Measurements from ENCODE around the gene IL34. TPM values are rescaled to one million over a fixed set of nuclear protein-coding genes. Genes with fewer than 3 reads are reported as not detected.
"Not testable (repeated sequence)": the region's sequence is repeated elsewhere in the genome, so short reads cannot be mapped to it uniquely, and the experiment has no call there.

The IL34 gene
- total RNA-seq, 4 donors from 2014 or later, result 3.3 to 9.4 (median 9.0) TPM; not detected in 1

DNA sequence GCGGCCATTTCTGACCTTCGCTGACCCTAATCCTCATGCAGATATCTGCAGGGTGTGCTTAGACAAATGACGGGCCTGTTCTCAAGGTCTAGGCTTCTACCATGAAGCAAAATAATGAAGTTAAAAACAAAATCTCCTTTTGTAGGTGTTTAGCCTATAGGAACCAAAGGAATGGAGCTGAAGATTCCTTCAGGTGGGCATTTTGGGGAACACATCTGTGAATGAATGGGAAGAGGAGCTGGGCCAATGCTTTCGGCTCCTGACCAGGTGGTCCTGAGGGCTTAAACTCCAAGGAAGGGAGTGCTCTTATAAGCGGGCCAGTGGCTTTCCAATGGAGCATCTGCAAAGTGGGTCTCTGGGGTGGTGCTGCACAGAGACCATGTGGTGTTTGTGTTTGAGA is 14.1 kb upstream of the IL34 start:
- H3K9me3 ChIP-seq, result no peaks in the 10 kb centered on the region
- intact Hi-C loops (cut with DNase I; ENCODE audit: low total_unique reads), result no loop called here
- no peaks in the 10 kb centered on the region for H3K27me3 ChIP-seq
- no peak overlapping the region for H3K27ac ChIP-seq
- H3K36me3 ChIP-seq, result no peaks in the 10 kb centered on the region
- DNase-seq, result no peak
- no peaks in the 10 kb centered on the region for H3K4me1 ChIP-seq
- no peak for TF ChIP-seq POLR2A (IDR thresholded peaks at IDR 0.05)
- TF ChIP-seq, protein P1, sequence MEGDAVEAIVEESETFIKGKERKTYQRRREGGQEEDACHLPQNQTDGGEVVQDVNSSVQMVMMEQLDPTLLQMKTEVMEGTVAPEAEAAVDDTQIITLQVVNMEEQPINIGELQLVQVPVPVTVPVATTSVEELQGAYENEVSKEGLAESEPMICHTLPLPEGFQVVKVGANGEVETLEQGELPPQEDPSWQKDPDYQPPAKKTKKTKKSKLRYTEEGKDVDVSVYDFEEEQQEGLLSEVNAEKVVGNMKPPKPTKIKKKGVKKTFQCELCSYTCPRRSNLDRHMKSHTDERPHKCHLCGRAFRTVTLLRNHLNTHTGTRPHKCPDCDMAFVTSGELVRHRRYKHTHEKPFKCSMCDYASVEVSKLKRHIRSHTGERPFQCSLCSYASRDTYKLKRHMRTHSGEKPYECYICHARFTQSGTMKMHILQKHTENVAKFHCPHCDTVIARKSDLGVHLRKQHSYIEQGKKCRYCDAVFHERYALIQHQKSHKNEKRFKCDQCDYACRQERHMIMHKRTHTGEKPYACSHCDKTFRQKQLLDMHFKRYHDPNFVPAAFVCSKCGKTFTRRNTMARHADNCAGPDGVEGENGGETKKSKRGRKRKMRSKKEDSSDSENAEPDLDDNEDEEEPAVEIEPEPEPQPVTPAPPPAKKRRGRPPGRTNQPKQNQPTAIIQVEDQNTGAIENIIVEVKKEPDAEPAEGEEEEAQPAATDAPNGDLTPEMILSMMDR (IDR thresholded peaks at IDR 0.05), result no peak
- no peak overlapping the region for H3K4me3 ChIP-seq

DNA sequence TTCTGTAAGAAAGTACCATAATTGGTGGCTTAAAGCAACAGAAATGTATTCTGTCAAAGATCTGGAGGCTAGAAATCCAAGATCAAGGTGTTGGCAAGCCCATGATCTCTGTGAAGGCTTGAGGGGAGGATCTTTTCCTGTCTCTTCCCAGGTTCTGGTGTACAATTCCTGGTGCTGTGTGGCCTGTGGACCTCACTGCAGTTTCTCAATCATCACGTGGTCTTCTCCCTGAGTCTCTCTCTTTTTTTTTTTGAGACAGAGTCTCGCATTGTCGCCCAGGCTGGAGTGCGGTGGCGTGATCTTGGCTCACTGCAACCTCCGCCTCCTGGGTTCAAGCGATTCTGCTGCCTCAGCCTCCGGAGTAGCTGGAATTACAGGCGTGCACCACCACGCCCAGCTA is 12.7 kb upstream of the IL34 start:
- H3K4me1 ChIP-seq; H3K4me3 ChIP-seq; H3K36me3 ChIP-seq; DNase-seq; intact Hi-C loops (cut with DNase I; ENCODE audit: low total_unique reads); H3K9me3 ChIP-seq; H3K27me3 ChIP-seq; H3K27ac ChIP-seq: not testable (repeated sequence)

DNA sequence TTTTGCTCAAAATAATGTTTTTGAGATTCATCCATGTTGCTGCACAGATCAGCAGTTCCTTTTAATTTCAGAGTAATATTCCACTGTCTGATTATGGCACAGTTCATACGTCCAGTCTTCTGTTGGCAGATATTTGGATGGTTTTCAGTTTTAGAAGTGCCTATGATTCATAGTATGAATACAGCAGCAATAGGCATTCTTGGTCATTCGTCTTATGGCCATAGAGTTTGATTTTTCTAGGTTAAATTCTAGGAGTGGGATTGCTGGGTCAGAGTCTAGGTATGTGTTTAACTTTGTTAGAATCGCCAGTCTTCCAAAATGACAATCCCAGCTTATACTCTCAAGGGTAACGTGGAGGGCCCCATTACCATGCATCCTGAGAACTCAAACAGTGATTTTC is 11.5 kb upstream of the IL34 start:
- intact Hi-C loops (cut with DNase I; ENCODE audit: low total_unique reads), result no loop called here
- TF ChIP-seq, protein P1 (IDR thresholded peaks at IDR 0.05), result no peak
- TF ChIP-seq POLR2A (IDR thresholded peaks at IDR 0.05), result no peak
- Histone ChIP-seq H3K4me1 (no peaks in the 10 kb centered on the region), H3K27ac (no peak overlapping the region), H3K27me3 (no peaks in the 10 kb centered on the region), H3K4me3 (no peak overlapping the region), H3K36me3 (no peaks in the 10 kb centered on the region), H3K9me3 (no peaks in the 10 kb centered on the region)
- no peak for DNase-seq

DNA sequence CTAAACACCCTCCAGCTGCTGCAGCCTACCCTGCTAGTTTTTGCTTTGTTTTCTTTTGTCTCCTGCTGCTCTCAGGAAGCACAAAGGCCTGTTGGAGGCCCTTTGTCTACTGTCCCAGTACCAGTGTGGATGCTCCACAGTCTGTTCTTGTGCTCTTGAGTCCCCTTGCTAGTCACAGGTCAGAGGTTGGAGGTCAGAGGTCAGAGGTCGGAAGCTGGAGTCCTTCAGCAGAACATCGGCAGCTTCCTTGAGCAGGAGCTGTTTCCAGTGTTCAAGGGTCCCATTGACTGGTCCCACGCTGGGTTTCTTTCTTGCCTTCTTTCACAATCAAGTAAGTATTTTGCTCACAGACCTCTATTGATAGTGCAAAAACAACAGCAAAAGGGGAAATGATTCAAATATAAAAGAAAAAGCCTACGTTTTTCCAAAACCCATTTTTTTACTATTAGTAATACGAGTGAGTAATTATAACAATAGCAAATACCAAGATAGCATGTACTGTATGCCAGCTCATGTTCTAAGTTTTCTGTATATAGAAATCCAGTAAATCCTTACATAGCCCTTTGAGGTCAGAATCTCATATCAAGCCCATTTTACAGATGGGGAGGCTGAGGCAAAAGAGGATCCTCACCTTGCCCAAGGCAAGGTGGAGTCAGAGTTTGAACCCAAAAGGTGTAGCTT is 10.9 kb upstream of the IL34 start:
- Histone ChIP-seq H3K27ac (no peak overlapping the region), H3K9me3 (no peaks in the 10 kb centered on the region), H3K27me3 (no peaks in the 10 kb centered on the region), H3K4me1 (no peaks in the 10 kb centered on the region), H3K36me3 (no peaks in the 10 kb centered on the region), H3K4me3 (no peak overlapping the region)
- TF ChIP-seq POLR2A (IDR thresholded peaks at IDR 0.05), result no peak
- TF ChIP-seq, protein P1 (IDR thresholded peaks at IDR 0.05), result no peak
- DNase-seq, result no peak
- intact Hi-C loops (cut with DNase I; ENCODE audit: low total_unique reads), result no loop called here

DNA sequence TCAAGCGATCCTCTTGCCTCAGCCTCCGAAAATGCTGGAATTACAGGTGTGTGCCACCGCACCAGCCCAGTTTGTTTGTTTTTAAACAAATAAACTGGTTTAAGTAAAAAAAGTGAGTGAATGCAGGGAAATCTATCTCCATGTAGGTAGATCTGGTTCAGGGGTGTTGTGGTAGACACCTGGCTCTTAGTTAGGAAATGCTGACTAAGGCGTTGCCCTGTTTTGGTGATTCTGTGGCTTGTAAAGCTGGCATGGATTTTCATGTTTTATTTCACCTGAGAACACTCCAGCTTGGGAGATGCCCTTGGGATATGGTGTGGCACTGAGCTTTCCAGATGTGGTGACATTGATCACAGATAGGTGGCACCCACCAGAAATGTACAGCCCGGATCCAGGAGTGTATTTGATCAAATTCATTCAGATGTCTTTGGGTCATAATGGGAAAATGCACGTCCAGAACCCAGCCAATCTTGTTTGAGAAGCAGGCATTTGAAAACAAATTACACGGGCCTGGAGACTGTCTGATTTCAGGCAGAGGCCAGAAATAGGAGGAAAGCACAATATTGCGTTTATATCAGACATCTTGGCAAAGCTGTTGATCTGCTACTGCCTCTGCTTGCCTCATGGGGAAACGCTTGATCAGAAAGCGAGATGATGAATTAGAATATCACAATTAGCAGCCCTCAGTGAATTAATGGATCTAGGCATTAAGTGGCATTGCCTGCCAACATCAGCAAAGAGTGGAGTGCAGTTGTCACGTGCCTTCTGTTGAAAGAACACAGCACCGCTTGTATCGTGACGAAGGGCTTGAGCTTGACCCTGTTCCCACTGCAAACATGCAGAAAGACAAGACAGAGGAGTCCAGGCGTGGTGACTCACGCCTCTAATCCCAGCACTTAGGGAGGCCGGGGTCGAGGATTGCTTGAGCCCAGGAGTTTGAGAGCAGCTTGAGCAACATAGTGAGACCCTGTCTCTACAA is 7.3 kb upstream of the IL34 start:
- TF ChIP-seq POLR2A (IDR thresholded peaks at IDR 0.05), result no peak
- TF ChIP-seq, protein P1 (IDR thresholded peaks at IDR 0.05), result no peak
- Histone ChIP-seq H3K27ac (peak overlapping the region in 1 of 2 donors; percentile 40), H3K9me3 (no peaks in the 10 kb centered on the region), H3K27me3 (no peaks in the 10 kb centered on the region), H3K36me3 (no peaks in the 10 kb centered on the region), H3K4me1 (no peaks in the 10 kb centered on the region), H3K4me3 (no peak overlapping the region)
- peak; percentile 34 to 49 for DNase-seq
- intact Hi-C loops (cut with DNase I; ENCODE audit: low total_unique reads), result no loop called here
